VCaP (cell line): ENCODE measurements around the gene ACOT4.

ENCODE experiments used
- H3K27ac ChIP-seq: fragments of 450-650 bp; 2 replicates; pipeline ENCODE4 v1.5.1; 2017
- CTCF ChIP-seq: fragments of 450-650 bp; conservative IDR thresholded peaks from 2 replicates; pipeline ENCODE4 v1.5.1; 2017; ENCODE audit warnings: mild to moderate bottlenecking, moderate library complexity

ACOT4 gene

GRCh38 chr14:73612339-73613045 is 20.8 kb downstream of the ACOT4 start, which contains the start of gene ACOT6:
Gene ACOT6 (plus strand): TSS chr14:73612517. CDS start chr14:73612572, 55 bp downstream.
- TF ChIP-seq CTCF, result no peak
- H3K27ac ChIP-seq, result peak within 1 kb of the TSS; percentile 80

- peak overlapping the region; percentile 80 for H3K27ac ChIP-seq
Measured at GRCh38 chr14:73613046-73613383, 21.3 kb downstream of the ACOT4 start.

GRCh38 chr14:73613419-73613963 is 21.8 kb downstream of the ACOT4 start:
- peak overlapping the region; percentile 80 for H3K27ac ChIP-seq
- no peak for TF ChIP-seq CTCF

More at GRCh38 chr14:73613046-73613383, 21.3 kb downstream of the ACOT4 start:
- no peak for TF ChIP-seq CTCF

GRCh38 chr14:73616831-73617230 is 25.2 kb downstream of the ACOT4 start:
- no peak overlapping the region for H3K27ac ChIP-seq
- TF ChIP-seq CTCF, result no peak

- no peak for TF ChIP-seq CTCF
Measured at GRCh38 chr14:73619524-73619923, 27.9 kb downstream of the ACOT4 start.

GRCh38 chr14:73620268-73620667 is 28.6 kb downstream of the ACOT4 start:
- H3K27ac ChIP-seq, result no peak overlapping the region
- no peak for TF ChIP-seq CTCF

More at GRCh38 chr14:73619524-73619923, 27.9 kb downstream of the ACOT4 start:
- no peak overlapping the region for H3K27ac ChIP-seq

GRCh38 chr14:73623504-73624054 is 31.9 kb downstream of the ACOT4 start:
- no peak for TF ChIP-seq CTCF

More at GRCh38 chr14:73623504-73624054, 31.9 kb downstream of the ACOT4 start:
- no peak overlapping the region for H3K27ac ChIP-seq
